Mammary epithelial cell (primary cell): ENCODE results near the gene FHL5.

Experiments used
- EZH2 ChIP-seq: IDR thresholded peaks from 2 replicates; pipeline ENCODE4 v1.6.1; 2012; ENCODE audit warnings: low read length, inconsistent platforms, borderline replicate concordance
- TF ChIP-seq, protein P1 (sequence below), 2 donors: IDR thresholded peaks in 1 of 2; conservative IDR thresholded peaks in 1 of 2; 2 replicates each; pipeline ENCODE4 v1.5.1; 2011 to 2012; ENCODE audit warnings: inconsistent platforms in 2 of 2, low read length in 2 of 2, mild to moderate bottlenecking in 2 of 2, control low read depth in 1 of 2, low read depth in 1 of 2; ENCODE audit not compliant: insufficient read depth in 1 of 2; ENCODE audit errors: extremely low read depth in 1 of 2

DNA sequence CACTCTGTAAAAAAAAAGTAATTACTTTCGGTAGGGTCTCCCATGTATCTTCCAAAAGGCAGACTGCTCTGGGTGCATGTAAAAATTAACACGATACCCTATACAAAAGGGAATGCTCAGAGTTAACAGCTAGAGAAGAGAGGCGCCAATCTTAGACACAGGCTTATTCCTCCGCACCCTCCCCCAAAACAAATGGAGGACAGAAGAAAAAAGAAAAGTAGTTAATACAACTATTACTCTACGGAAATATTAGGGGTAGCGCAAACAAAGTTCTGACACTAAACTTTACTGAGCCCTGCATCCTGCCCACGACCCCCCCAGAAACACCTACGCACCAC lies 41.7 kb upstream of the FHL5 start:
- TF ChIP-seq, protein P1, sequence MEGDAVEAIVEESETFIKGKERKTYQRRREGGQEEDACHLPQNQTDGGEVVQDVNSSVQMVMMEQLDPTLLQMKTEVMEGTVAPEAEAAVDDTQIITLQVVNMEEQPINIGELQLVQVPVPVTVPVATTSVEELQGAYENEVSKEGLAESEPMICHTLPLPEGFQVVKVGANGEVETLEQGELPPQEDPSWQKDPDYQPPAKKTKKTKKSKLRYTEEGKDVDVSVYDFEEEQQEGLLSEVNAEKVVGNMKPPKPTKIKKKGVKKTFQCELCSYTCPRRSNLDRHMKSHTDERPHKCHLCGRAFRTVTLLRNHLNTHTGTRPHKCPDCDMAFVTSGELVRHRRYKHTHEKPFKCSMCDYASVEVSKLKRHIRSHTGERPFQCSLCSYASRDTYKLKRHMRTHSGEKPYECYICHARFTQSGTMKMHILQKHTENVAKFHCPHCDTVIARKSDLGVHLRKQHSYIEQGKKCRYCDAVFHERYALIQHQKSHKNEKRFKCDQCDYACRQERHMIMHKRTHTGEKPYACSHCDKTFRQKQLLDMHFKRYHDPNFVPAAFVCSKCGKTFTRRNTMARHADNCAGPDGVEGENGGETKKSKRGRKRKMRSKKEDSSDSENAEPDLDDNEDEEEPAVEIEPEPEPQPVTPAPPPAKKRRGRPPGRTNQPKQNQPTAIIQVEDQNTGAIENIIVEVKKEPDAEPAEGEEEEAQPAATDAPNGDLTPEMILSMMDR (conservative IDR thresholded peaks at IDR 0.05 in 1 of 2, IDR thresholded peaks at IDR 0.05 in 1 of 2; ENCODE audit: extremely low read depth in 1 of 2, insufficient read depth in 1 of 2, low read depth in 1 of 2, low read length in 2 of 2), result no peak
- no peak for TF ChIP-seq EZH2
